Rectal smooth muscle tissue (tissue), 1 donor: Measurements from ENCODE around the gene SMARCAD1.
A peak's percentile ranks its signal among the peaks of the same experiment; 100 is the strongest.

Source experiments
- H3K27ac ChIP-seq: one replicate; pipeline ENCODE4 v1.7.0; 2013; ENCODE audit warnings: low read depth, low read length, inconsistent platforms
- H3K27me3 ChIP-seq: one replicate; pipeline ENCODE4 v1.7.0; 2013; ENCODE audit warnings: low read length; ENCODE audit not compliant: control insufficient read depth, insufficient read depth
- H3K36me3 ChIP-seq: one replicate; pipeline ENCODE4 v1.7.0; 2013; ENCODE audit warnings: low read length; ENCODE audit not compliant: control insufficient read depth, insufficient read depth
- H3K4me1 ChIP-seq: one replicate; pipeline ENCODE4 v1.7.0; 2013; ENCODE audit warnings: low read length; ENCODE audit not compliant: control insufficient read depth, insufficient read depth
- H3K4me3 ChIP-seq: one replicate; pipeline ENCODE4 v1.7.0; 2013; ENCODE audit warnings: low read length
- H3K9ac ChIP-seq: one replicate; pipeline ENCODE4 v1.7.0; 2013; ENCODE audit warnings: low read length

SMARCAD1 gene

DNA sequence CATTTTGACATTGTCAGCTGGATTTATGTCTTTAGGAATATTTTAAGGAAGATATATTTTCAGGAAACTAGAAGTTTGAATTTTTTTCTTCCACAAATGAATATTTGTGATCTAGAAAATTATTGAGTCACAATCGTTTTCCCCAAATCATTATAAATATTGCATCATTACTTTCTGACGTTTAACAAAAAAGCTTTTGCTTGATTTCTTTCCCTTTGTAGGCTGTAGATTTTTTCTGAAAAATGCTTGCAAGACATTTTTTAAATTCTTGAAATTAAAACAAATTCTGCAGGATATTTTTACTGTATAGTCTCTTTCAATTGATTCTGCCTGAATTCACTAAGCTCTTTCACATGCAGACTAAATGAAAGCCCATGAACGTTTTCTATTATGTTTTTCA is 4.9 kb upstream of the SMARCAD1 start:
- H3K36me3 ChIP-seq = no peaks in the 10 kb centered on the region

DNA sequence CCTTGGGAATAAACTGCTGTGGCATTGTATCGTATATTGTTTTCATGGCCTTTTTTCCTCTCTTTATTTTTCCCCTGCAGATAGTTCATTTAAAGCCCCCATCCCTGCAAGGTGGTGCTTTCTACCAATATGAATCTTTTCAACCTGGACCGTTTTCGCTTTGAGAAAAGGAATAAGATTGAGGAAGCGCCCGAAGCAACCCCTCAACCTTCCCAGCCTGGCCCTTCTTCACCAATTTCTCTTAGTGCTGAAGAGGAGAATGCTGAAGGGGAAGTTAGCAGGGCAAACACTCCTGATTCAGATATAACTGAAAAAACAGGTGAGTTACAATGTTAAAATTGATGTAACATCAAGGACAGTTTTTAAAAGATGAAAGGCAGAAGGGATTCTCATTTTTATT is 601 bp downstream of the SMARCAD1 start:
- H3K36me3 ChIP-seq = peaks cover 2% of the 10 kb centered on the region
- peak overlapping the region; percentile 16 for H3K9ac ChIP-seq
- H3K4me1 ChIP-seq = peaks cover 7% of the 10 kb centered on the region
- H3K27ac ChIP-seq = peak overlapping the region; percentile 85
- H3K4me3 ChIP-seq = peak overlapping the region; percentile 81
- no peaks in the 10 kb centered on the region for H3K27me3 ChIP-seq

More for the DNA sequence above, 4.9 kb upstream of the SMARCAD1 start:
- H3K27me3 ChIP-seq = no peaks in the 10 kb centered on the region
- H3K27ac ChIP-seq = no peak overlapping the region
- H3K9ac ChIP-seq = no peak overlapping the region
- no peaks in the 10 kb centered on the region for H3K4me1 ChIP-seq
- H3K4me3 ChIP-seq = no peak overlapping the region

DNA sequence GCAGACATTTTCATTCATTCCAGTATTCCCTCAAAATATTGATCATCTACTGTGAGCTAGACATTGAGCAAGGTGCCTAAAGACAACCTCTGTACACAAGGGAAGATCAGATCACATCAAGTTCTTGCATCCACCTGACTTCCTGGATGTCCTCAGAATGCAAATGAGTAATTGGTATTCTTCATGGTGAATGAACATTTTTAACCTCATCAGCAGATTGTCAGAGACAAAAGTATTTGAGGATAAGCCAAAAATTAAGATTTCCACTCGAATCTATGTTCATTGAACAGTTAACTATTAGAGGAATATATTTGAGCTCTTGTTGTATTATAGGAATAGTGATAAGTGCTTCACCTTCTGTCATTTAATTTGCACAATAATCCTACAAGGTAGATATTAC is 1.3 kb downstream of the SMARCAD1 start:
- H3K27ac ChIP-seq = no peak overlapping the region
- peak overlapping the region; percentile 81 for H3K4me3 ChIP-seq
- H3K27me3 ChIP-seq = no peaks in the 10 kb centered on the region
- H3K36me3 ChIP-seq = peaks cover 2% of the 10 kb centered on the region
- peaks cover 7% of the 10 kb centered on the region for H3K4me1 ChIP-seq
- no peak overlapping the region for H3K9ac ChIP-seq

DNA sequence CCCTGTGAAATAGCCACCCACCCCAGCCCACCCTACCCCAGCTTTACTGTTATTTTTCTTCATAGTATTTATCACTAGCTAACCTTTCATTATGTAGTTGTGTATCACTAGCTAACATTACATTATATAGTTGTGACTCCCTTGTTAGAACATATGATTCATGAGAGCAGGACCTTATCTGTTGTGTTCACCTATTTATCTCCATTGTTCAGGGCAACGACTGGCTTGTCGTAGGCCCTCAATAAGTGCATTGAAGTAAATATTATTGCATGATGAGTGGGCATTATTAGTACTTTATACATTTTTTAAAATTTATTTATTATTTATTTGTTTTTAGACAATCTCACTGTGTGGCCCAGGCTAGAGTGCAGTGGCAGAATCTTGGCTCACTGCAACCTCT is 4.2 kb downstream of the SMARCAD1 start:
- no peak overlapping the region for H3K9ac ChIP-seq
- peaks cover 7% of the 10 kb centered on the region for H3K36me3 ChIP-seq
- H3K4me1 ChIP-seq = peaks cover 7% of the 10 kb centered on the region
- H3K27me3 ChIP-seq = no peaks in the 10 kb centered on the region
- no peak overlapping the region for H3K27ac ChIP-seq
- no peak overlapping the region for H3K4me3 ChIP-seq

DNA sequence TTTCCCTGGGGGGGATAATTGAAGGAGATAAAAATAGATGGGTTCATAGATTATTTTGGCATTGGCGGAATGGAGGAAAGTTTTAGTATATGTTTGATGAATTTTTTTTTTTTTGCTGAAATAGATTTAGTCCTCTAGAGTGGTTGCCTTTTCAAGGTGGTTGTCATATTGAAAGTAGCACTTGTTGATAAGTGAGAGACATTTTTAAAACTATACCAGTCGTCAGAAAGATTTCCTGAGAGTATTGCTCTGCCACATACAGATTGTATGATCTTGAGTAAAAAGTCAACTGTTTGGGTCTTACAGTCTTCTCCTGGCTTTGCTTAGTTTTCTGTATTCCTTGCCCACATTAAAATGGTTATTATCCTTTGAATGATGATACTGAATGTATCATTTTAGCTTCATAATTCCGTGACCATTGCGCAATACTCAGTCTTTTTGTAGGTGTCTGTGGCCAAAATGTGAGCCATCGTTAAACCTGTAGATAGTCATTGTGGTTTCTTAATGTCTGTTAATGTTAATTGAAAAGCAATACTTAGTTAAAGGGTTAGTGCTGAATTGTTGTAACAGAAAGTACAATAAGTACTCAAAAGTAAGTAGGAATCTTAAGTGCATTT is 7.1 kb downstream of the SMARCAD1 start:
- H3K27me3 ChIP-seq = no peaks in the 10 kb centered on the region
- H3K4me1 ChIP-seq = no peaks in the 10 kb centered on the region
- H3K27ac ChIP-seq = no peak overlapping the region
- no peak overlapping the region for H3K9ac ChIP-seq
- H3K36me3 ChIP-seq = peaks cover 7% of the 10 kb centered on the region
- H3K4me3 ChIP-seq = no peak overlapping the region

DNA sequence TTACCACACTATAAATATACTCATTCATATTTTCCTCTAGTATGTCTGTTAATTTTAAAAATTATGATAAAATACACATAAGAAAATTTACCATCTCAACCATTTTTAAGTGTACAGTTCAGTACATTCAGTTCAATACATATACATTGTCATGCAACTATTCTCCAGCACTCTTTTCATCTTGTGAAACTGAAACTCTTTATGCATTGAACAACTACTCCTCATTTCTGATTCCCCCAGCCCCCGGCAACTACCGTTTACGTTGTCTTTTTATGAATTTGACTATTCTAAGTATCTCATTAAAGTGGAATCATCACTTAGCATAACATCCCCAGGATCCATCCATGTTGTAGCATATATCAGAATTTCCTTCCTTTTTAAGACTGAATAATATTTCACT is 8.7 kb downstream of the SMARCAD1 start:
- Histone ChIP-seq H3K9ac (no peak overlapping the region), H3K27me3 (no peaks in the 10 kb centered on the region), H3K4me1 (no peaks in the 10 kb centered on the region), H3K36me3 (peaks cover 7% of the 10 kb centered on the region), H3K4me3 (no peak overlapping the region), H3K27ac (no peak overlapping the region)

DNA sequence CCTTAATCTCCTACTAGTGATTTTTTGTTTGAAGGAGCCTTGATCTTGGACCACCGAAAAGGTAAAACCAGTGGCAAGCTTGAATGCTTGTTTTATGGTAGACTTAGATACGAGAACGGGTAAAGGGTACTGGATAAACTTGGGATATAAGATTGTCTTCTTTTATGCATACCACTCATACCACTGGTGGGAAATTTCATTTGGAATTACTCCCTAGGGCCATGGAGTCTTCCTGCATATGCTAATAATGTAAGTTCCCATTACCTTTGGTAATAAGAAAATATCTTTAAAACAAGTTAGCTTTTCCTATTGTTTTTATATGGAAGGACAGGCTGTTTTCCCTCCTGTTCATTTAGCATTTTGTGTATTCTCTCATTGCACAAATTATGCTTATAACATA is 11.7 kb downstream of the SMARCAD1 start:
- Histone ChIP-seq H3K27me3 (no peaks in the 10 kb centered on the region), H3K9ac (no peak overlapping the region), H3K4me3 (no peak overlapping the region), H3K27ac (no peak overlapping the region), H3K4me1 (no peaks in the 10 kb centered on the region), H3K36me3 (peaks cover 5% of the 10 kb centered on the region)

DNA sequence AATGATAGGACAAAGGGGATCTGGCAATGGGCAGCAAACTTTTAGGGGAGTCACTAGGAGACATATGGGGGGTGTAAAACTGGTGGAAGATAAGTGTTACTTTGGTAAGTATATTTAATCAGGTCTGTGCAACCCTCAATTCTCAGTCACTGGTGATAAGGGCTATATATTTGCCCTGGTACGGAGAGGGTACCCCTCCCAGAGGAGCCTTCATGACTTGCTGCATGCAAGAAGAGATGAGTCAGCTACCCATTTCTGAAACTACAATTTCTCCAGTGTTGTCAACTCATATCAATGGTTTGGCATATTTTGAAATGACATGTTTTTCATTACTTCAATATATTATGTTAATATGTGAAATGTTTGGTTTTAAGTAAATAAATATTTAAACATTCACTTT is 14.3 kb downstream of the SMARCAD1 start:
- no peak overlapping the region for H3K4me3 ChIP-seq
- H3K27me3 ChIP-seq = no peaks in the 10 kb centered on the region
- no peak overlapping the region for H3K27ac ChIP-seq
- peaks cover 5% of the 10 kb centered on the region for H3K36me3 ChIP-seq
- no peaks in the 10 kb centered on the region for H3K4me1 ChIP-seq
- no peak overlapping the region for H3K9ac ChIP-seq

DNA sequence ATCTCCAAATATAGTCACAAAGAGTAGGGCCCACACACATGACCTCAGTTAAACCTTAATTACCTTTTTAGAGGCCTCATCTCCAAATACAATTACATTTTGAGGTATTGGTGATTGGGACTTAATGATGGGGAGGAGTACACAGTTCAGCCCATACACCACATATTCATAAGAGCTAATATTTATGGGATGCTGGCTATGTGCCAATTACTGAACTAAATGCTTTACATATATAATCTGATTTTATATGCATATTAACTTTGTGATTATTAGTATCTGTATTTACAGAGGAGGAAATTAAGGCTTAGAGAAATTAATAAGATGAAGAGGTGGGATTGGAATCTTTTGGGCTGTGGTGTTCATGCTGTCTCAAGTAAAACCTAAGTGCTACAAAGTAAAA is 17.8 kb downstream of the SMARCAD1 start:
- Histone ChIP-seq H3K36me3 (peaks cover 9% of the 10 kb centered on the region), H3K4me1 (no peaks in the 10 kb centered on the region), H3K27me3 (no peaks in the 10 kb centered on the region), H3K27ac (no peak overlapping the region), H3K9ac (no peak overlapping the region), H3K4me3 (no peak overlapping the region)

DNA sequence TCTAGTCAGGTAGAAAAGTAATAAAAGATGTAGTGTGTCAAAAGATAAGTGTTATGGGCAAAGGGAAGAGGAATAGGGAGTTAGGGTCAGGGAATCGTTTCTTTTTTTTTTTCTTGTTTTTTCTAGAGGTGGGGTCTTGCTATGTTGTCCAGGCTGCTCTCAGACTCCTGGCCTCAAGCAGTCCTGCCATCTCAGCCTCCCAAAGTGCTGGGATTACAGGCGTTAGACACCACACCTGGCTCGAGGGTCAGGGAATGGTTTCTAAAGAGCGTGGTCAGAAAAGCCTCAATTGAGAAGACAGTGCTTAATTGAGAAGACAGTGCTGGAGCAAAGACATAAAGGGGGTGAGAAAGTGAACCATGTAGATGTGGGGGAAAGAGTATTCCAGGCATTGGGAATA is 19.1 kb downstream of the SMARCAD1 start:
- Histone ChIP-seq H3K36me3 (peaks cover 9% of the 10 kb centered on the region), H3K4me3 (no peak overlapping the region), H3K9ac (no peak overlapping the region), H3K27ac (no peak overlapping the region), H3K4me1 (no peaks in the 10 kb centered on the region), H3K27me3 (no peaks in the 10 kb centered on the region)

DNA sequence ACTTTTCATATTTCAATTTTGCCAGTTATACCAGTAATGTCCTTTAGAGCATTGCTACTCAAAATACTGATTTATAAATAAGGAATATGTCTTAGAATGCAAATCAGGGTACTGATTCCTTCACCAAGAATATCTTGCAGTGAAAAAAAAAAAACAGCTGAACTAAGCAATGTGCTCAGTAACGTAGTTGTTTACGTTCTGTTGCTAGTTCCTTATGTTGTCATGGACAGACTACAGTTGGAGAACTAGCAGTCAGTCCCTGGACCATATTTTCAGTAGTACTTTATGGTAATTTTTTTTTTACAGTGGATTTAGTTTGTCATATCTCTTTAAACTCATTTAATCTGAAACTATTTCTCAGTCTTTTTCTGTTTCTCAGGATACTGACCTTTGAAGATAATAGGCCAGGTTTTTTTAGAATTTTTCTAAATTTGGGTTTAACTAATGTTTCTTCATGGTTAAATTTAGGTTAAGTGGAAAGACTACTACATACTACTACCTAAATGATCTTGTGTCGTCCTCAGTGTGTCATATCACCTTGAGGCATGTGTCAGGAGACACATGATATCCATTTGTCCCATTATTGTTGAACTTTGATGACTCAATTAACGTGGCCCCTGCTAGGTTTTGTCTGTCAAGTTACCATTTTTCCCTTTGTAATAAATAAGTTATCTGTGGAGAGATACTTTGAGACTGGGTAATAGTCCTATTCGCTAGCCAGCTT is 21.0 kb downstream of the SMARCAD1 start:
- Histone ChIP-seq H3K27ac (no peak overlapping the region), H3K9ac (no peak overlapping the region), H3K4me1 (no peaks in the 10 kb centered on the region), H3K27me3 (no peaks in the 10 kb centered on the region), H3K4me3 (no peak overlapping the region), H3K36me3 (peaks cover 9% of the 10 kb centered on the region)

DNA sequence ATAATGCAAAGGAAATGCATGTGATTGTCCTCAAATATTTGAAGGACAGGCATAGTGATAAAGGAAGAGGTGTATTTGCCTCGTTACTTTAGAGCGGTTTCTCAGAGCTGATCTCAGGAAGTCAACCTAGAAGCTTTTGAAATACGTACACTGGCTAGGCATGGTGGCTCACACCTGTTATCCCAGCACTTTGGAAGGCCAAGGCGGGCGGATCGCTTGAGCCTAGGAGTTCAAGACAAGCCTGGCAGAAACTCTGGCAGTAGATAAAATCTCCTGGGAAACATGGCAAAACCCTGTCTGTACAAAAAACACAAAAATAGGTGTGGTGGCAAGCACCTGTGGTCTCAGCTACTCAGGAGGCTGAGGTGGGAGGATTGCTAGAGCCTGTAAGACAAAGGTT is 24.9 kb downstream of the SMARCAD1 start:
- Histone ChIP-seq H3K4me3 (no peak overlapping the region), H3K9ac (no peak overlapping the region), H3K4me1 (no peaks in the 10 kb centered on the region), H3K27ac (no peak overlapping the region), H3K27me3 (no peaks in the 10 kb centered on the region), H3K36me3 (no peaks in the 10 kb centered on the region)

DNA sequence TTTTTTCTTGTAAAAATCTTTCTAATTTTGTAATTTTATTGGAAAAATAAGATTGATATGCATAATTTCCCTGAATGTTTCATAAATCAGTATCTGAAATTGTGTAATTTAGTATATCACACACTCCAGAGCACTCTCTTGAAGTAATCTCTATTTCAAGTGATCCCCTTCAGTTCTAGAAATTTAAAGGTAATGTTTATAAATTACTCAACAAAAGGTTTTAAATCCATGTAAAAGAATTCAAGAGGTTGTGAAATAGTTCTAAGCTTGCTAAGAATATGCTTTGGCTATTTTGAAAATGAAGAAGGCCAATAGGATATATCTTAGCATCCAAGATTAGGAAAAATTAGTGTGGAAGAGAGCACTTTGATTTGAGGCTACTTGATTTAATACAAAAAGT is 28.2 kb downstream of the SMARCAD1 start:
- H3K4me1 ChIP-seq = no peaks in the 10 kb centered on the region
- no peak overlapping the region for H3K27ac ChIP-seq
- no peaks in the 10 kb centered on the region for H3K36me3 ChIP-seq
- no peak overlapping the region for H3K9ac ChIP-seq
- H3K27me3 ChIP-seq = no peaks in the 10 kb centered on the region
- H3K4me3 ChIP-seq = no peak overlapping the region
